GM15510 (cell line): ENCODE measurements around the gene SDK2.

Source experiments
- POLR2A ChIP-seq: IDR thresholded peaks from 3 replicates; pipeline ENCODE4 v1.6.1; 2011; ENCODE audit warnings: borderline replicate concordance; ENCODE audit not compliant: insufficient read length; ENCODE audit errors: extremely low read depth

Gene SDK2

GRCh38 chr17:73323409-73324159 is 320.7 kb downstream of the SDK2 start:
- TF ChIP-seq POLR2A, result no peak

- no peak for TF ChIP-seq POLR2A
Observed at GRCh38 chr17:73320601-73321264, 323.5 kb downstream of the SDK2 start.

- TF ChIP-seq POLR2A, result no peak
Observed at GRCh38 chr17:73319766-73320165, 324.5 kb downstream of the SDK2 start.

GRCh38 chr17:73318836-73319235 is 325.4 kb downstream of the SDK2 start:
- TF ChIP-seq POLR2A, result no peak

- TF ChIP-seq POLR2A, result no peak
Observed at GRCh38 chr17:73318427-73318813, 325.8 kb downstream of the SDK2 start.

- no peak for TF ChIP-seq POLR2A
Observed at GRCh38 chr17:73317513-73318426, 326.5 kb downstream of the SDK2 start.

GRCh38 chr17:73316919-73317505 is 327.2 kb downstream of the SDK2 start:
- no peak for TF ChIP-seq POLR2A

- TF ChIP-seq POLR2A, result no peak
Observed at GRCh38 chr17:73315471-73315870, 328.8 kb downstream of the SDK2 start.

- no peak for TF ChIP-seq POLR2A
Observed at GRCh38 chr17:73313526-73314127, 330.6 kb downstream of the SDK2 start.

- peak; percentile 53 for TF ChIP-seq POLR2A
Observed at GRCh38 chr17:73311781-73312641, 332.2 kb downstream of the SDK2 start, which contains the start of gene CDC42EP4. TSS of gene CDC42EP4 (minus strand) at chr17:73312001. CDS start at chr17:73286500, 25,501 bp downstream.

GRCh38 chr17:73311428-73311780 is 332.8 kb downstream of the SDK2 start:
- TF ChIP-seq POLR2A, result no peak

GRCh38 chr17:73309727-73310596 is 334.3 kb downstream of the SDK2 start:
- TF ChIP-seq POLR2A, result no peak
